HEK293 (cell line): ENCODE results near the gene CCDC136.

Experiments
- BCL11A ChIP-seq: fragments of 450-650 bp; formaldehyde crosslinking; IDR thresholded peaks from 2 replicates; pipeline ENCODE4 v1.5.1; 2016; ENCODE audit warnings: low read depth, missing biosample characterization, missing genetic modification characterization
- EGR2 ChIP-seq: fragments of 450-650 bp; formaldehyde crosslinking; IDR thresholded peaks from 2 replicates; pipeline ENCODE4 v1.5.1; 2016; ENCODE audit warnings: low read depth, missing biosample characterization, missing genetic modification characterization
- ELK4 ChIP-seq: IDR thresholded peaks from 2 replicates; pipeline ENCODE4 v1.6.1; 2011; ENCODE audit warnings: mild to moderate bottlenecking, low read depth, low read length, borderline replicate concordance
- GLI2 ChIP-seq: fragments of 450-650 bp; formaldehyde crosslinking; IDR thresholded peaks from 2 replicates; pipeline ENCODE4; 2017; ENCODE audit warnings: missing biosample characterization, missing genetic modification characterization, low read depth, borderline replicate concordance
- GLI4 ChIP-seq: fragments of 450-650 bp; formaldehyde crosslinking; IDR thresholded peaks from 2 replicates; pipeline ENCODE4 v1.5.1; 2016; ENCODE audit warnings: missing biosample characterization, missing genetic modification characterization
- GLIS1 ChIP-seq: fragments of 450-650 bp; formaldehyde crosslinking; IDR thresholded peaks from 2 replicates; pipeline ENCODE4 v1.5.1; 2016; ENCODE audit warnings: missing biosample characterization, missing genetic modification characterization
- GLIS2 ChIP-seq: fragments of 450-650 bp; formaldehyde crosslinking; IDR thresholded peaks from 2 replicates; pipeline ENCODE4 v1.5.1; 2016; ENCODE audit warnings: missing biosample characterization, missing genetic modification characterization
- HIC1 ChIP-seq: fragments of 450-650 bp; formaldehyde crosslinking; IDR thresholded peaks from 2 replicates; pipeline ENCODE4 v1.5.1; 2016; ENCODE audit warnings: missing biosample characterization, missing genetic modification characterization
- HOXC10 ChIP-seq: sonication (generic); formaldehyde crosslinking; IDR thresholded peaks from 2 replicates; pipeline ENCODE4 v1.8.1; 2023; ENCODE audit warnings: mild to moderate bottlenecking, missing genetic modification reagents
- KLF9 ChIP-seq: fragments of 450-650 bp; formaldehyde crosslinking; IDR thresholded peaks from 2 replicates; pipeline ENCODE4 v1.5.1; 2016; ENCODE audit warnings: missing biosample characterization, missing genetic modification characterization, low read depth
- PRDM4 ChIP-seq: fragments of 450-650 bp; formaldehyde crosslinking; IDR thresholded peaks from 2 replicates; pipeline ENCODE4 v1.5.1; 2017; ENCODE audit warnings: missing biosample characterization, missing genetic modification characterization
- SCRT1 ChIP-seq: fragments of 450-650 bp; formaldehyde crosslinking; IDR thresholded peaks from 2 replicates; pipeline ENCODE4 v1.5.1; 2016; ENCODE audit warnings: missing biosample characterization, missing genetic modification characterization, borderline replicate concordance
- SCRT2 ChIP-seq: fragments of 450-650 bp; formaldehyde crosslinking; IDR thresholded peaks from 2 replicates; pipeline ENCODE4 v1.5.1; 2016; ENCODE audit warnings: missing biosample characterization, missing genetic modification characterization
- TSHZ1 ChIP-seq: fragments of 450-650 bp; formaldehyde crosslinking; IDR thresholded peaks from 2 replicates; pipeline ENCODE4 v1.5.1; 2016; ENCODE audit warnings: missing biosample characterization, missing genetic modification characterization, borderline replicate concordance
- ZFP69B ChIP-seq: fragments of 450-650 bp; formaldehyde crosslinking; IDR thresholded peaks from 2 replicates; pipeline ENCODE4 v1.5.1; 2016; ENCODE audit warnings: missing biosample characterization, missing genetic modification characterization
- ZNF132 ChIP-seq: fragments of 450-650 bp; formaldehyde crosslinking; IDR thresholded peaks from 2 replicates; pipeline ENCODE4 v1.5.1; 2017; ENCODE audit warnings: missing biosample characterization, missing genetic modification characterization, borderline replicate concordance
- ZNF155 ChIP-seq: fragments of 450-650 bp; formaldehyde crosslinking; IDR thresholded peaks from 2 replicates; pipeline ENCODE4 v1.5.1; 2016; ENCODE audit warnings: missing biosample characterization, missing genetic modification characterization
- ZNF16 ChIP-seq: fragments of 450-650 bp; formaldehyde crosslinking; IDR thresholded peaks from 2 replicates; pipeline ENCODE4 v1.5.1; 2016; ENCODE audit warnings: low read depth, missing biosample characterization, missing genetic modification characterization
- ZNF174 ChIP-seq: fragments of 450-650 bp; formaldehyde crosslinking; IDR thresholded peaks from 2 replicates; pipeline ENCODE4 v1.5.0; 2017; ENCODE audit warnings: missing biosample characterization, mild to moderate bottlenecking, missing genetic modification characterization
- ZNF248 ChIP-seq: fragments of 450-650 bp; formaldehyde crosslinking; IDR thresholded peaks from 2 replicates; pipeline ENCODE4 v1.5.1; 2017; ENCODE audit warnings: missing biosample characterization, missing genetic modification characterization
- ZNF488 ChIP-seq: fragments of 450-650 bp; formaldehyde crosslinking; IDR thresholded peaks from 2 replicates; pipeline ENCODE4 v1.5.1; 2016; ENCODE audit warnings: missing biosample characterization, missing genetic modification characterization
- ZNF585B ChIP-seq: fragments of 450-650 bp; formaldehyde crosslinking; IDR thresholded peaks from 2 replicates; pipeline ENCODE4 v1.5.1; 2016; ENCODE audit warnings: missing biosample characterization, missing genetic modification characterization
- ZNF623 ChIP-seq: fragments of 450-650 bp; formaldehyde crosslinking; IDR thresholded peaks from 2 replicates; pipeline ENCODE4 v1.5.1; 2016; ENCODE audit warnings: missing biosample characterization, missing genetic modification characterization
- ZNF626 ChIP-seq: fragments of 450-650 bp; sonication (Bioruptor Pico); formaldehyde crosslinking; IDR thresholded peaks from 2 replicates; pipeline ENCODE4 v1.5.1; 2018; ENCODE audit warnings: missing biosample characterization, missing genetic modification characterization, inconsistent platforms
- ZNF629 ChIP-seq: fragments of 450-650 bp; formaldehyde crosslinking; IDR thresholded peaks from 2 replicates; pipeline ENCODE4 v1.5.1; 2017; ENCODE audit warnings: missing biosample characterization, missing genetic modification characterization
- ZNF639 ChIP-seq: fragments of 450-650 bp; formaldehyde crosslinking; IDR thresholded peaks from 2 replicates; pipeline ENCODE4 v1.5.1; 2016; ENCODE audit warnings: missing biosample characterization, missing genetic modification characterization
- ZNF701 ChIP-seq: fragments of 450-650 bp; formaldehyde crosslinking; IDR thresholded peaks from 2 replicates; pipeline ENCODE4 v1.5.1; 2016; ENCODE audit warnings: missing biosample characterization, missing genetic modification characterization
- ZNF777 ChIP-seq: fragments of 450-650 bp; formaldehyde crosslinking; IDR thresholded peaks from 2 replicates; pipeline ENCODE4 v1.5.1; 2017; ENCODE audit warnings: missing biosample characterization, missing genetic modification characterization, borderline replicate concordance
- ZSCAN30 ChIP-seq: fragments of 450-650 bp; IDR thresholded peaks from 2 replicates; pipeline ENCODE4 v1.5.1; 2018; ENCODE audit warnings: missing biosample characterization, mild to moderate bottlenecking, missing genetic modification characterization, moderate library complexity

Gene CCDC136

GRCh38 chr7:128841921-128842673 is 50.3 kb downstream of the CCDC136 start (continued):
- TF ChIP-seq TSHZ1 (tag by site-specific recombination), result no peak
- peak; percentile 47; the same call in 1 of the 2 replicates for TF ChIP-seq GLIS1
- no peak for TF ChIP-seq ZFP69B
- no peak for TF ChIP-seq ELK4
- no peak for TF ChIP-seq ZNF174 (tag by site-specific recombination)
- no peak for TF ChIP-seq PRDM4 (tag by site-specific recombination)
- TF ChIP-seq ZNF585B (tag by site-specific recombination), result no peak
- TF ChIP-seq GLI2 (tag by site-specific recombination), result no peak
- no peak for TF ChIP-seq ZNF777 (tag by site-specific recombination)
- peak; percentile 73 for TF ChIP-seq GLIS2 (tag by site-specific recombination)
- no peak for TF ChIP-seq ZNF132 (tag by site-specific recombination)
- no peak for TF ChIP-seq ZNF488
- no peak for TF ChIP-seq ZNF248 (tag by site-specific recombination)
- no peak for TF ChIP-seq ZNF623 (tag by site-specific recombination)
- TF ChIP-seq SCRT2 (tag by site-specific recombination), result no peak
- no peak for TF ChIP-seq ZNF155 (tag by site-specific recombination)
- no peak for TF ChIP-seq SCRT1 (tag by site-specific recombination)
- no peak for TF ChIP-seq HOXC10 (CRISPR knock-in tag)
- 0 out of 2 replicates have a peak, but pooled peaks have one; percentile 48 for TF ChIP-seq EGR2 (tag by site-specific recombination)
- TF ChIP-seq ZNF639 (tag by site-specific recombination), result no peak
- no peak for TF ChIP-seq ZNF701 (tag by site-specific recombination)
- TF ChIP-seq KLF9 (tag by site-specific recombination), result peak; percentile 43; the same call in 1 of the 2 replicates
- no peak for TF ChIP-seq GLI4 (tag by site-specific recombination)
- no peak for TF ChIP-seq BCL11A (tag by site-specific recombination)
- TF ChIP-seq ZSCAN30 (tag by site-specific recombination), result 0 out of 2 replicates have a peak, but pooled peaks have one; percentile 26
- no peak for TF ChIP-seq ZNF626 (tag by site-specific recombination)
- no peak for TF ChIP-seq ZNF629
- 0 out of 2 replicates have a peak, but pooled peaks have one; percentile 49 for TF ChIP-seq HIC1 (tag by site-specific recombination)
- no peak for TF ChIP-seq ZNF16 (tag by site-specific recombination)
